HepG2 (cell line): ENCODE data around the gene CHFR. TPM values are rescaled to one million over a fixed set of nuclear protein-coding genes. Genes with fewer than 3 reads are reported as not detected.

Source experiments
- ARID4A ChIP-seq: sonication (generic); formaldehyde crosslinking; IDR thresholded peaks from 2 replicates; pipeline ENCODE4 v1.5.0; 2020; ENCODE audit warnings: mild to moderate bottlenecking, missing genetic modification reagents, borderline replicate concordance
- ATF7 ChIP-seq, 2 experiments: fragments of 450-650 bp in 1 of 2; sonication (generic) in 1 of 2; formaldehyde crosslinking in 1 of 2; IDR thresholded peaks; 2 replicates each; pipeline versions ENCODE4 v1.4.0 to v1.6.1; 2016 to 2020; ENCODE audit warnings: antibody characterized with exemption in 1 of 2, mild to moderate bottlenecking in 1 of 2, missing genetic modification reagents in 1 of 2
- CREBL2 ChIP-seq: sonication (generic); formaldehyde crosslinking; IDR thresholded peaks from 2 replicates; pipeline ENCODE4 v1.8.1; 2023; ENCODE audit warnings: missing genetic modification reagents, mild to moderate bottlenecking, borderline replicate concordance
- ELF4 ChIP-seq: sonication (generic); formaldehyde crosslinking; IDR thresholded peaks from 2 replicates; pipeline ENCODE4 v1.5.0; 2020; ENCODE audit warnings: missing genetic modification reagents, mild to moderate bottlenecking, moderate library complexity, borderline replicate concordance
- HNF4A ChIP-seq: sonication (generic); formaldehyde crosslinking; IDR thresholded peaks from 2 replicates; pipeline ENCODE4 v1.4.0; 2020; ENCODE audit warnings: missing genetic modification reagents
- MAF1 ChIP-seq: sonication (generic); formaldehyde crosslinking; IDR thresholded peaks from 2 replicates; pipeline ENCODE4 v1.5.0; 2020; ENCODE audit warnings: missing genetic modification reagents, borderline replicate concordance
- MEIS1 ChIP-seq: sonication (generic); formaldehyde crosslinking; IDR thresholded peaks from 2 replicates; pipeline ENCODE4 v1.9.0; 2021; ENCODE audit warnings: mild to moderate bottlenecking, missing genetic modification reagents, moderate library complexity, borderline replicate concordance
- MXD4 ChIP-seq: IDR thresholded peaks from 2 replicates; pipeline ENCODE4 v1.6.1; 2016; ENCODE audit warnings: mild to moderate bottlenecking, missing biosample characterization, missing genetic modification reagents
- ONECUT2 ChIP-seq: sonication (generic); formaldehyde crosslinking; IDR thresholded peaks from 2 replicates; pipeline ENCODE4 v1.4.0; 2020; ENCODE audit warnings: missing genetic modification reagents
- PAF1 ChIP-seq: IDR thresholded peaks from 2 replicates; pipeline ENCODE4 v1.6.1; 2016; ENCODE audit warnings: missing genetic modification reagents, missing compliant biosample characterization
- PPARG ChIP-seq: conservative IDR thresholded peaks from 2 replicates; pipeline ENCODE4 v1.6.1; 2016; ENCODE audit warnings: missing biosample characterization, missing genetic modification reagents
- RBFOX2 ChIP-seq: fragments of 200-400 bp; formaldehyde crosslinking; IDR thresholded peaks from 2 replicates; pipeline ENCODE4 v1.6.1; 2017; ENCODE audit warnings: low read depth, mild to moderate bottlenecking, low read length
- RNF2 ChIP-seq: fragments of 450-650 bp; conservative IDR thresholded peaks from 2 replicates; pipeline ENCODE4 v1.6.1; 2016; ENCODE audit warnings: low read depth
- RORA ChIP-seq: sonication (generic); formaldehyde crosslinking; IDR thresholded peaks from 2 replicates; pipeline ENCODE4 v1.5.0; 2020; ENCODE audit warnings: mild to moderate bottlenecking, missing genetic modification reagents, moderate library complexity
- SATB2 ChIP-seq: sonication (generic); formaldehyde crosslinking; IDR thresholded peaks from 2 replicates; pipeline ENCODE4 v1.5.0; 2020; ENCODE audit warnings: missing genetic modification reagents
- SIX1 ChIP-seq: sonication (generic); formaldehyde crosslinking; IDR thresholded peaks from 2 replicates; pipeline ENCODE4 v1.4.0; 2020; ENCODE audit warnings: missing genetic modification reagents, borderline replicate concordance
- STAG1 ChIP-seq: sonication (generic); formaldehyde crosslinking; IDR thresholded peaks from 2 replicates; pipeline ENCODE4 v1.4.0; 2020; ENCODE audit warnings: missing genetic modification reagents
- ZC3H13 ChIP-seq: sonication (generic); formaldehyde crosslinking; IDR thresholded peaks from 2 replicates; pipeline ENCODE4 v1.8.1; 2023; ENCODE audit warnings: mild to moderate bottlenecking, missing genetic modification reagents, moderate library complexity
- ZKSCAN5 ChIP-seq: sonication (generic); formaldehyde crosslinking; IDR thresholded peaks from 2 replicates; pipeline ENCODE4 v1.5.1; 2020; ENCODE audit warnings: mild to moderate bottlenecking, missing genetic modification reagents
- ZNF143 ChIP-seq: sonication (generic); formaldehyde crosslinking; IDR thresholded peaks from 2 replicates; pipeline ENCODE4 v1.4.0; 2020; ENCODE audit warnings: missing genetic modification reagents
- ZNF224 ChIP-seq: sonication (generic); formaldehyde crosslinking; IDR thresholded peaks from 2 replicates; pipeline ENCODE4 v1.5.0; 2020; ENCODE audit warnings: mild to moderate bottlenecking, missing genetic modification reagents
- ZNF24 ChIP-seq: fragments of 450-650 bp; IDR thresholded peaks from 2 replicates; pipeline ENCODE4 v1.6.1; 2017; ENCODE audit warnings: antibody characterized with exemption, mild to moderate bottlenecking
- ZNF33B ChIP-seq: sonication (generic); formaldehyde crosslinking; IDR thresholded peaks from 2 replicates; pipeline ENCODE4 v1.5.1; 2020; ENCODE audit warnings: mild to moderate bottlenecking, missing genetic modification reagents
- ZNF414 ChIP-seq: sonication (generic); formaldehyde crosslinking; IDR thresholded peaks from 2 replicates; pipeline ENCODE4 v1.5.0; 2020; ENCODE audit warnings: missing genetic modification reagents
- ZNF766 ChIP-seq: sonication (generic); formaldehyde crosslinking; IDR thresholded peaks from 2 replicates; pipeline ENCODE4 v1.5.0; 2020; ENCODE audit warnings: missing genetic modification reagents, borderline replicate concordance
- polyA plus RNA-seq, 8 experiments: library from polyadenylated mRNA; depleted of rRNA in 3 of 8; stranded (reverse) in 7 of 8; unstranded in 1 of 8; fragments of >200 nt; fragmentation: Illumina TruSeq in 4 of 8; extraction: Trizol in 4 of 8; gene quantifications; 2 replicates each; pipeline versions ENCODE4 v1.2.1 to v1.2.3, GENCODE V29; 2011 to 2016; ENCODE audit warnings: low read depth in 4 of 8, missing spikeins in 1 of 8, mixed read lengths in 1 of 8; ENCODE audit not compliant: insufficient read depth in 1 of 8
- total RNA-seq, 5 experiments: library from RNA; depleted of rRNA; stranded (reverse); fragments of >200 nt; fragmentation: Illumina TruSeq; extraction: Trizol; gene quantifications; 2 replicates each; pipeline ENCODE4 v1.2.3, GENCODE V29; 2016; ENCODE audit warnings: low read depth in 1 of 5

CHFR gene
- total and polyA plus RNA-seq, 2 of the 13 experiments (the other 11 are each of a cell fraction or from before 2014, with no cell fraction given) = 21.4 to 21.5 TPM

- TF ChIP-seq MEIS1 (peak; percentile 75), MXD4 (CRISPR knock-in tag) (peak; percentile 52), SATB2 (no peak), ZNF414 (CRISPR knock-in tag) (no peak), ZNF143 (CRISPR knock-in tag) (peak; percentile 77), ZNF766 (peak; percentile 34; the same call in 1 of the 2 replicates), STAG1 (CRISPR knock-in tag) (no peak), RORA (CRISPR knock-in tag) (no peak), CREBL2 (CRISPR knock-in tag) (no peak), SIX1 (CRISPR knock-in tag) (no peak), HNF4A (CRISPR knock-in tag) (no peak), PPARG (CRISPR knock-in tag) (no peak; the same call in 1 of the 2 replicates), ELF4 (CRISPR knock-in tag) (peak; percentile 97), ZC3H13 (CRISPR knock-in tag) (no peak), ATF7 (IDR thresholded peaks at IDR 0.05) (no peak), ATF7 (CRISPR knock-in tag; IDR thresholded peaks at IDR 0.05) (peak; percentile 46; the same call in 1 of the 2 replicates), PAF1 (CRISPR knock-in tag) (no peak), RBFOX2 (peak; percentile 78), ZNF33B (CRISPR knock-in tag) (no peak), ZKSCAN5 (CRISPR knock-in tag) (0 out of 2 replicates have a peak, but pooled peaks have one; percentile 29), MAF1 (CRISPR knock-in tag) (no peak), ZNF224 (no peak), ARID4A (peak; percentile 90; the same call in 1 of the 2 replicates), ONECUT2 (CRISPR knock-in tag) (no peak), ZNF24 (no peak), RNF2 (peak; percentile 37; the same call in 1 of the 2 replicates)
Measured at GRCh38 chr12:132887513-132888351, at the start of gene CHFR (continued).
